HEK293 (cell line): Measurements from ENCODE around the gene NCMAP.

Source experiments
- CTCF ChIA-PET: fragments of 350-600 bp; formaldehyde crosslinking; extraction: SDS; loops from one replicate; lab custom pipeline; 2021; ENCODE audit warnings: antibody characterized with exemption; lab: Yijun Ruan, JAX
- POLR2A ChIA-PET: fragments of 300-600 bp; formaldehyde crosslinking; extraction: SDS; loops from one replicate; lab custom pipeline; 2020; ENCODE audit warnings: antibody characterized with exemption, inconsistent platforms; lab: Yijun Ruan, JAX
- H3K27ac ChIP-seq: fragments of 200-500 bp; sonication (Bioruptor generic); 2 replicates; pipeline ENCODE4 v1.5.1; 2014; ENCODE audit warnings: low read depth, low read length, control low read depth, inconsistent platforms; ENCODE audit errors: extremely low read depth
- H3K36me3 ChIP-seq, 2 experiments: fragments of 200-500 bp in 1 of 2; sonication (Bioruptor generic) in 1 of 2; 1 replicate in 1 of 2; 2 replicates in 1 of 2; pipeline ENCODE4 v1.5.1; 2014 to 2017; ENCODE audit warnings: inconsistent platforms in 2 of 2, low read length in 2 of 2; ENCODE audit not compliant: control insufficient read depth in 2 of 2, insufficient read depth in 1 of 2
- H3K4me1 ChIP-seq: fragments of 200-500 bp; sonication (Bioruptor generic); 2 replicates; pipeline ENCODE4 v1.5.1; 2014; ENCODE audit warnings: mild to moderate bottlenecking, low read length, inconsistent platforms; ENCODE audit not compliant: control insufficient read depth, insufficient read depth
- H3K4me3 ChIP-seq: 2 replicates; pipeline ENCODE4 v1.5.1; 2011; ENCODE audit warnings: low read depth, mild to moderate bottlenecking, control low read depth, low read length, moderate library complexity
- H3K9me3 ChIP-seq: fragments of 200-500 bp; sonication (Bioruptor generic); 2 replicates; pipeline ENCODE4 v1.5.1; 2014; ENCODE audit warnings: low read depth, low read length, inconsistent platforms; ENCODE audit not compliant: control insufficient read depth, insufficient read depth
- MEIS1 ChIP-seq: sonication (generic); formaldehyde crosslinking; IDR thresholded peaks from 2 replicates; pipeline ENCODE4 v1.8.1; 2022; ENCODE audit warnings: missing genetic modification reagents, mild to moderate bottlenecking, borderline replicate concordance
- SP7 ChIP-seq: fragments of 450-650 bp; formaldehyde crosslinking; IDR thresholded peaks from 2 replicates; pipeline ENCODE4 v1.5.1; 2016; ENCODE audit warnings: missing biosample characterization, missing genetic modification characterization
- YY2 ChIP-seq: fragments of 450-650 bp; formaldehyde crosslinking; IDR thresholded peaks from 2 replicates; pipeline ENCODE4 v1.5.1; 2016; ENCODE audit warnings: missing biosample characterization, missing genetic modification characterization
- ZBTB17 ChIP-seq: fragments of 450-650 bp; formaldehyde crosslinking; IDR thresholded peaks from 2 replicates; pipeline ENCODE4 v1.5.1; 2016; ENCODE audit warnings: missing biosample characterization, missing genetic modification characterization
- ZBTB7A ChIP-seq: fragments of 450-650 bp; formaldehyde crosslinking; IDR thresholded peaks from 2 replicates; pipeline ENCODE4 v1.5.1; 2016; ENCODE audit warnings: low read depth, missing biosample characterization, missing genetic modification characterization
- ZEB2 ChIP-seq: fragments of 450-650 bp; formaldehyde crosslinking; IDR thresholded peaks from 2 replicates; pipeline ENCODE4 v1.5.1; 2016; ENCODE audit warnings: missing biosample characterization, missing genetic modification characterization
- ZFP41 ChIP-seq: fragments of 450-650 bp; formaldehyde crosslinking; IDR thresholded peaks from 2 replicates; pipeline ENCODE4 v1.5.1; 2016; ENCODE audit warnings: missing biosample characterization, missing genetic modification characterization, borderline replicate concordance
- ZNF10 ChIP-seq: fragments of 450-650 bp; formaldehyde crosslinking; IDR thresholded peaks from 2 replicates; pipeline ENCODE4 v1.5.1; 2017; ENCODE audit warnings: missing biosample characterization, missing genetic modification characterization
- ZNF121 ChIP-seq: fragments of 450-650 bp; formaldehyde crosslinking; IDR thresholded peaks from 2 replicates; pipeline ENCODE4 v1.5.1; 2016; ENCODE audit warnings: missing biosample characterization, missing genetic modification characterization
- ZNF133 ChIP-seq: fragments of 450-650 bp; formaldehyde crosslinking; IDR thresholded peaks from 2 replicates; pipeline ENCODE4 v1.5.1; 2016; ENCODE audit warnings: missing biosample characterization, missing genetic modification characterization
- ZNF174 ChIP-seq: fragments of 450-650 bp; formaldehyde crosslinking; IDR thresholded peaks from 2 replicates; pipeline ENCODE4 v1.5.0; 2017; ENCODE audit warnings: missing biosample characterization, mild to moderate bottlenecking, missing genetic modification characterization
- ZNF274 ChIP-seq, 2 experiments: fragments of 200-500 bp in 1 of 2; fragments of 450-650 bp in 1 of 2; sonication (Bioruptor generic) in 1 of 2; formaldehyde crosslinking in 1 of 2; IDR thresholded peaks; 2 replicates each; pipeline versions ENCODE4 v1.5.1 to v1.6.1; 2014 to 2016; ENCODE audit warnings: borderline replicate concordance in 1 of 2, inconsistent platforms in 1 of 2, low read length in 1 of 2, missing biosample characterization in 1 of 2, missing genetic modification characterization in 1 of 2
- ZNF398 ChIP-seq: fragments of 450-650 bp; formaldehyde crosslinking; IDR thresholded peaks from 2 replicates; pipeline ENCODE4 v1.5.1; 2017; ENCODE audit warnings: missing biosample characterization, missing genetic modification characterization
- ZNF426 ChIP-seq: fragments of 450-650 bp; formaldehyde crosslinking; IDR thresholded peaks from 2 replicates; pipeline ENCODE4 v1.5.1; 2017; ENCODE audit warnings: missing biosample characterization, missing genetic modification characterization, mild to moderate bottlenecking, inconsistent platforms, moderate library complexity
- ZNF561 ChIP-seq: fragments of 450-650 bp; IDR thresholded peaks from 2 replicates; pipeline ENCODE4 v1.5.1; 2018; ENCODE audit warnings: missing biosample characterization, missing genetic modification characterization, borderline replicate concordance
- ZNF664 ChIP-seq: fragments of 450-650 bp; formaldehyde crosslinking; IDR thresholded peaks from 2 replicates; pipeline ENCODE4 v1.5.1; 2016; ENCODE audit warnings: missing biosample characterization, missing genetic modification characterization
- ZNF677 ChIP-seq: fragments of 450-650 bp; IDR thresholded peaks from 2 replicates; pipeline ENCODE4 v1.5.0; 2018; ENCODE audit warnings: missing biosample characterization, mild to moderate bottlenecking, missing genetic modification characterization, moderate library complexity
- ZNF768 ChIP-seq: fragments of 450-650 bp; formaldehyde crosslinking; IDR thresholded peaks from 2 replicates; pipeline ENCODE4 v1.5.1; 2018; ENCODE audit warnings: missing biosample characterization, mild to moderate bottlenecking, missing genetic modification characterization
- ZNF791 ChIP-seq: fragments of 450-650 bp; formaldehyde crosslinking; IDR thresholded peaks from 2 replicates; pipeline ENCODE4 v1.5.1; 2016; ENCODE audit warnings: missing biosample characterization, missing genetic modification characterization
- TF ChIP-seq, protein P1 (sequence below): fragments of 450-650 bp; formaldehyde crosslinking; IDR thresholded peaks from 2 replicates; pipeline ENCODE4; 2016; ENCODE audit warnings: missing biosample characterization, missing genetic modification characterization
- TF ChIP-seq, protein P2 (sequence below): fragments of 450-650 bp; formaldehyde crosslinking; IDR thresholded peaks from 2 replicates; pipeline ENCODE4 v1.5.1; 2017; ENCODE audit warnings: missing biosample characterization, missing genetic modification characterization

Gene NCMAP

DNA sequence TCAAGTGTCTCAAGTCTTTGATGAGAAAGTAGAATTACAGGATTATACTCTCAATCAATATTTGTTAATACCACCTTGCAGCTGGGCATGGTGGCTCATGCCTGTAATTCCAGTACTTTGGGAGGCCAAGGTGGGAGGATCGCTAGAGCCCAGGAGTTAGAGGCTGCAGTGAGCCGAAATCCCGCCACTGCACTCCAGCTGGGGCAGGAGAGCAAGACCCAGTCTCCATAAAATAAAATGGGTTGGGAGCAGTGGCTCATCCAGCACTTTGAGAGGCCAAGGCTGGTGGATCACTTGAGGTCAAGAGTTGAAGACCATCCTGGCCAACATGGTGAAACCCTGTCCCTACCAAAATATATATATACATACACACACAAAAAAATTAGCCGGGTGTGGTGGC lies 1.2 kb upstream of the NCMAP start:
- CTCF ChIA-PET: interaction anchor here (1.1 to 1.3 kb wide), 4 partner anchors 13 to 38 kb away, joined by 3 to 16 read pairs (median 6); no protein-coding TSS in a partner anchor
- Histone ChIP-seq H3K9me3 (no peaks in the 10 kb centered on the region), H3K27ac (no peak overlapping the region), H3K36me3 (no peaks in the 10 kb centered on the region), H3K4me1 (peaks cover 6% of the 10 kb centered on the region), H3K4me3 (no peak overlapping the region)
- POLR2A ChIA-PET: interaction anchor here (0.6 kb wide), 1 partner anchor 22 kb away, joined by 6 read pairs; no protein-coding TSS in a partner anchor
- TF ChIP-seq ZNF121 (tag by site-specific recombination) (peak; percentile 74), ZNF664 (tag by site-specific recombination) (no peak)

GRCh38 chr1:24556414-24556795 lies 518 bp downstream of the NCMAP start:
- ChIA-PET POLR2A (no interaction called here), CTCF (no interaction called here)
- peak overlapping the region; percentile 17 for H3K4me3 ChIP-seq
- TF ChIP-seq ZNF398 (tag by site-specific recombination) (no peak), ZNF133 (tag by site-specific recombination) (no peak), SP7 (tag by site-specific recombination) (no peak), ZEB2 (tag by site-specific recombination) (no peak), YY2 (tag by site-specific recombination) (no peak), ZNF561 (no peak), ZNF121 (tag by site-specific recombination) (no peak), ZNF791 (tag by site-specific recombination) (no peak), ZNF274 (IDR thresholded peaks at IDR 0.05; ENCODE audit: low read length) (no peak), ZNF274 (tag by site-specific recombination; IDR thresholded peaks at IDR 0.05; ENCODE audit: borderline replicate concordance) (no peak), ZBTB7A (tag by site-specific recombination) (no peak), MEIS1 (CRISPR knock-in tag) (no peak), ZBTB17 (tag by site-specific recombination) (no peak), ZNF10 (tag by site-specific recombination) (no peak), ZNF677 (tag by site-specific recombination) (no peak), ZNF426 (tag by site-specific recombination) (no peak), ZNF174 (tag by site-specific recombination) (no peak), ZNF768 (tag by site-specific recombination) (no peak), ZFP41 (tag by site-specific recombination) (no peak)
- TF ChIP-seq, protein P1, sequence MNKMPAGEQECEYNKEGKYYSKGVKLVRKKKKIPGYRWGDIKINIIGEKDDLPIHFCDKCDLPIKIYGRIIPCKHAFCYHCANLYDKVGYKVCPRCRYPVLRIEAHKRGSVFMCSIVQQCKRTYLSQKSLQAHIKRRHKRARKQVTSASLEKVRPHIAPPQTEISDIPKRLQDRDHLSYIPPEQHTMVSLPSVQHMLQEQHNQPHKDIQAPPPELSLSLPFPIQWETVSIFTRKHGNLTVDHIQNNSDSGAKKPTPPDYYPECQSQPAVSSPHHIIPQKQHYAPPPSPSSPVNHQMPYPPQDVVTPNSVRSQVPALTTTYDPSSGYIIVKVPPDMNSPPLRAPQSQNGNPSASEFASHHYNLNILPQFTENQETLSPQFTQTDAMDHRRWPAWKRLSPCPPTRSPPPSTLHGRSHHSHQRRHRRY (tag by site-specific recombination): no peak
- TF ChIP-seq, protein P2, sequence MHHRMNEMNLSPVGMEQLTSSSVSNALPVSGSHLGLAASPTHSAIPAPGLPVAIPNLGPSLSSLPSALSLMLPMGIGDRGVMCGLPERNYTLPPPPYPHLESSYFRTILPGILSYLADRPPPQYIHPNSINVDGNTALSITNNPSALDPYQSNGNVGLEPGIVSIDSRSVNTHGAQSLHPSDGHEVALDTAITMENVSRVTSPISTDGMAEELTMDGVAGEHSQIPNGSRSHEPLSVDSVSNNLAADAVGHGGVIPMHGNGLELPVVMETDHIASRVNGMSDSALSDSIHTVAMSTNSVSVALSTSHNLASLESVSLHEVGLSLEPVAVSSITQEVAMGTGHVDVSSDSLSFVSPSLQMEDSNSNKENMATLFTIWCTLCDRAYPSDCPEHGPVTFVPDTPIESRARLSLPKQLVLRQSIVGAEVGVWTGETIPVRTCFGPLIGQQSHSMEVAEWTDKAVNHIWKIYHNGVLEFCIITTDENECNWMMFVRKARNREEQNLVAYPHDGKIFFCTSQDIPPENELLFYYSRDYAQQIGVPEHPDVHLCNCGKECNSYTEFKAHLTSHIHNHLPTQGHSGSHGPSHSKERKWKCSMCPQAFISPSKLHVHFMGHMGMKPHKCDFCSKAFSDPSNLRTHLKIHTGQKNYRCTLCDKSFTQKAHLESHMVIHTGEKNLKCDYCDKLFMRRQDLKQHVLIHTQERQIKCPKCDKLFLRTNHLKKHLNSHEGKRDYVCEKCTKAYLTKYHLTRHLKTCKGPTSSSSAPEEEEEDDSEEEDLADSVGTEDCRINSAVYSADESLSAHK (tag by site-specific recombination): no peak
- no peaks in the 10 kb centered on the region for H3K36me3 ChIP-seq
- H3K27ac ChIP-seq: no peak overlapping the region
- H3K9me3 ChIP-seq: no peaks in the 10 kb centered on the region
- peaks cover 6% of the 10 kb centered on the region for H3K4me1 ChIP-seq
